Prostate gland (tissue), 2 donors: ENCODE data around the gene PEAK1.

Source experiments
- CTCF ChIP-seq, 4 experiments: fragments of 200-600 bp in 2 of 4; fragments of 450-650 bp in 2 of 4; sonication (generic) in 2 of 4; IDR thresholded peaks; 1 replicate in 3 of 4; 2 replicates in 1 of 4; pipeline ENCODE4 v1.5.1; 2016 to 2019; ENCODE audit warnings: antibody characterized with exemption in 4 of 4, mild to moderate bottlenecking in 2 of 4, moderate library complexity in 2 of 4
- POLR2A ChIP-seq: fragments of 450-650 bp; IDR thresholded peaks from one replicate; pipeline ENCODE4 v1.6.1; 2016; ENCODE audit warnings: antibody characterized with exemption, mild to moderate bottlenecking

- TF ChIP-seq CTCF (IDR thresholded peaks at IDR 0.05) (no peak), POLR2A (no peak)
Measured at GRCh38 chr15:77060546-77060945, 359.4 kb downstream of the PEAK1 start.
